CD4-positive, alpha-beta T cell treated with Interferon alpha-2 for 1 hour (primary cell): ENCODE data around the gene DDX31.

Experiments
- DNase-seq, 2 donors: peaks; one replicate each; pipeline ENCODE4 v3.0.0-alpha.2; 2020 to 2022

Gene DDX31

GRCh38 chr9:132632413-132633129, 37.2 kb downstream of the DDX31 start:
- no peak for DNase-seq

- no peak for DNase-seq
Observed at GRCh38 chr9:132631685-132632084, 38.1 kb downstream of the DDX31 start.

- DNase-seq = no peak
Observed at GRCh38 chr9:132631280-132631679, 38.5 kb downstream of the DDX31 start.

- DNase-seq = no peak
Observed at GRCh38 chr9:132630811-132631210, 39.0 kb downstream of the DDX31 start.

GRCh38 chr9:132630116-132630515, 39.7 kb downstream of the DDX31 start:
- DNase-seq = no peak

GRCh38 chr9:132628746-132629145, 41.0 kb downstream of the DDX31 start:
- no peak for DNase-seq

- no peak for DNase-seq
Observed at GRCh38 chr9:132627594-132627993, 42.2 kb downstream of the DDX31 start.

GRCh38 chr9:132627106-132627505, 42.7 kb downstream of the DDX31 start:
- no peak for DNase-seq

GRCh38 chr9:132626285-132626684, 43.5 kb downstream of the DDX31 start:
- no peak for DNase-seq

GRCh38 chr9:132622159-132622558, 47.6 kb downstream of the DDX31 start:
- DNase-seq = no peak

GRCh38 chr9:132616725-132617124, 53.1 kb downstream of the DDX31 start:
- no peak for DNase-seq

GRCh38 chr9:132615774-132616173, 54.0 kb downstream of the DDX31 start:
- no peak for DNase-seq

- DNase-seq = no peak
Observed at GRCh38 chr9:132614324-132614723, 55.5 kb downstream of the DDX31 start.

GRCh38 chr9:132610661-132611060, 59.1 kb downstream of the DDX31 start:
- DNase-seq = no peak

GRCh38 chr9:132609829-132610228, 60.0 kb downstream of the DDX31 start:
- DNase-seq = no peak

GRCh38 chr9:132609184-132609583, 60.6 kb downstream of the DDX31 start:
- DNase-seq = no peak

- DNase-seq = no peak
Observed at GRCh38 chr9:132606066-132606465, 63.7 kb downstream of the DDX31 start.

- no peak for DNase-seq
Observed at GRCh38 chr9:132605387-132605786, 64.4 kb downstream of the DDX31 start.

GRCh38 chr9:132602207-132602606, 67.6 kb downstream of the DDX31 start:
- DNase-seq = no peak

GRCh38 chr9:132600326-132600984, 69.3 kb downstream of the DDX31 start:
- DNase-seq = no peak

- no peak for DNase-seq
Observed at GRCh38 chr9:132597073-132597775, 72.6 kb downstream of the DDX31 start.

- DNase-seq = no peak
Observed at GRCh38 chr9:132596200-132596599, 73.6 kb downstream of the DDX31 start.

GRCh38 chr9:132595319-132595718, 74.5 kb downstream of the DDX31 start:
- no peak for DNase-seq

GRCh38 chr9:132594412-132594811, 75.4 kb downstream of the DDX31 start:
- DNase-seq = no peak
